Cardiac fibroblast (primary cell): ENCODE data around the gene NOL4L.

Experiments
- DNase-seq, 2 donors: peaks; one replicate each; pipeline versions ENCODE4 v3.0.0 to v3.0.0-alpha.2; 2010; ENCODE audit warnings: low read depth in 2 of 2
- H3K4me3 ChIP-seq, 2 donors: replicated peaks in 1 of 2; 1 replicate in 1 of 2; 2 replicates in 1 of 2; pipeline ENCODE4 v1.5.1; 2011; ENCODE audit warnings: low read depth in 2 of 2, low read length in 2 of 2, mild to moderate bottlenecking in 2 of 2, moderate library complexity in 1 of 2
- CTCF ChIP-seq: IDR thresholded peaks from one replicate; pipeline ENCODE4 v1.5.1; 2011; ENCODE audit warnings: low read depth, mild to moderate bottlenecking, low read length, inconsistent platforms

NOL4L gene

DNA sequence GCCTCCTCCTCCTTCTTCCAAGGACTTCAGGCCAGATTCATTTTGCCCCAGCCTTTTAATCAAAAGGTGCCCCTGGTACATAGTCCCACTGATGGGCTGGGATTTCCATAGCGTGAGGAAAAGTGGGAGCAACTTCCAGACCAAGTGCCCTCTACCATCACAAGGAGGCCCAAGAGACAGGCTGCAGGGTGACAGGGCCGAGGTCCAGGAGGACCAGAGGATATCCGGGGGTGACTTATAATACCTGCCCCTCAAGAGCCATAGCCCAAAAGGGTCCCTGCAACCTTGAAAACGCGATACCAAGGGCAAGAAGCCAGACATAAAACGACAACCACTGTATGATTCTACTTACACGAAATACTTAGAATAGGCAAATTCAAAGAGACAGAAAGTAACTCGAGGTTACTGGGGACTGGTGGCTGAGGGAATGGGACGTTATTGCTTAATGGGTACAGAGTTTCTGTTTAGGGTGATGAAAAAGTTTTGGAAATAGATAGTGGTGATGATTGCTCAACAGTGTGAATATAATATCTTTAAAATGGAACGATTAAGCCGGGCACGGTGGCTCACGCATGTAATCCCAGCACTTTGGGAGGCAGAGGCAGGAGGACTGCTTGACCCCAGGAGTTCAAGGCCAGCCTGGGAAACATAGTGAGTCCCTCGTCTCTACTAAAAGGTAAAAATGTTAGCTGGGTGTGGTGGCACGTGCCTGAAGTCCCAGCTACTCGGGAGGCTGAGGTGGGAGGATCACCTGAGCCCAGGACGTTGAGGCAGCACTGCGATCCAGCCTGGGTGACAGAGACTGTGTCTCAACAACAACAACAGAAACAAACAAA, 71.9 kb downstream of the NOL4L start:
- no peak overlapping the region for H3K4me3 ChIP-seq
- no peak for DNase-seq
- no peak for TF ChIP-seq CTCF

GRCh38 chr20:32512047-32512385, 73.1 kb downstream of the NOL4L start:
- H3K4me3 ChIP-seq = no peak overlapping the region
- no peak for DNase-seq
- TF ChIP-seq CTCF = no peak

DNA sequence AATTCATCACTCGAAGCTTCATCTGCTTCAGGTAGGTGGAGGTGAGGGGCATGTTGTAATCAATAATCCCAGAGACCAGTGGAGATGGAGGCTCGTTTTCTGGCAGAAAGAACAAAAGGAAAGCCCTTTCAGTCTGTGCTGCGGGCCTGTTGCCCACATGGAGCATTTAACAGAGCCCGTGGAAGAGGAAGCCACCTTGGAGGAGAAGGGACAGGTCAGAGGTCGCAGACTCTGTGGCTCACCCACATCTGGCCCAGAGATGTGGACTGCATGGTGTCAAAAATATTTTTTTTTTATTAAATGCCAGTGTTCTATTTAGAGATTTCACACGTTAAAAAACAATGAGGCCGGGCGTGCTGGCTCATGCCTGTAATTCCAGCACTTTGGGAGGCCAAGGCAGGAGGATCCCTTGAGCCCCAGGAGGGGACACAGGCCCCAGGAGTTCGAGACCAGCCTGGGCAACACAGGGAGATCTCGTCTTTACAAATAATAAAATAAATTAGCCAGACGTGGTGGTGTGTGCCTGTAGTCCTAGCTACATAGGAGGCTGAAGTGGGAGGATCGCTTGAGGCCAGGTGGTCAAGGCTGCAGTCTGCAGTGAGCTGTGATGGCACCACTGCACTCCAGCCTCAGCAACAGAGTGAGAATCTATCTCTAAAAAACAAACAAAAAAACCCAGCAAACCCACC, 73.6 kb downstream of the NOL4L start:
- no peak for DNase-seq
- TF ChIP-seq CTCF = no peak
- no peak overlapping the region for H3K4me3 ChIP-seq

DNA sequence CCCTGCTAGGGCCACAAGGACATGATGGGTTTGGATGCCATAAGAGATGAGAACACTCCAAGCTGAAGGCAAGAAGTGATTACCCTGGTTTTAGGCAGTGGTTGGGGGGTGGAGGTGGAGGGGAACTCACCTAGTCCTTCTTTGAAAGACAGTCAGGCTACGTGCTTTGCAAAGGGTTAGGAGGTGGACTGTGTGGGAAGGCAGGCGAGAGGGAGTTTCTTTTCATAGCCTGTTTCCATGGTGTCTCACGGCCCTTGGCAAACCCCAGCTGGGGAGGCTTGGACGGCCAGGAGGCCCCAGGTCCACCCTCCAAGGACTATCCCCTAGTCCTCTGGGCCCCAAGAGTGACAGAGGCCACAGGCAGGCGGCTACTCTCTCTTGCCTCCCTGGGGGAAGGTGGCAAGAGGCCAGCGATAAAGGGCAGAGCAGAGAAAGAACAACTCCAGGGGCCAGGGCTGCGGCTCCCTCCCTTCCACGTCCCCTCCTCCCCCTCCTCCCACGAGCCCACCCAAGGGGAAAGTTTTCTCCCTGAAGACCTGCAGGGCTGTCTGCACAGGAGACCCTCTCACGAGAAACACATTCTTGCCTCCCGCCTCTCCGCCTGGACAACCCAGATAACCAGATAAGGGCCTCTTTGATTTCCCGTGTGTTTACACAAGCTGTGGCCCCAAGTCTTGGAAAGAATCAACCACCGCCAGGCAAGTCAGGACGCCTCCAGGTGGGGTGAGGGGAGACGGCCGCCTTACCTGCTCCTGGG, 74.4 kb downstream of the NOL4L start:
- TF ChIP-seq CTCF = no peak
- H3K4me3 ChIP-seq = no peak overlapping the region
- no peak for DNase-seq

DNA sequence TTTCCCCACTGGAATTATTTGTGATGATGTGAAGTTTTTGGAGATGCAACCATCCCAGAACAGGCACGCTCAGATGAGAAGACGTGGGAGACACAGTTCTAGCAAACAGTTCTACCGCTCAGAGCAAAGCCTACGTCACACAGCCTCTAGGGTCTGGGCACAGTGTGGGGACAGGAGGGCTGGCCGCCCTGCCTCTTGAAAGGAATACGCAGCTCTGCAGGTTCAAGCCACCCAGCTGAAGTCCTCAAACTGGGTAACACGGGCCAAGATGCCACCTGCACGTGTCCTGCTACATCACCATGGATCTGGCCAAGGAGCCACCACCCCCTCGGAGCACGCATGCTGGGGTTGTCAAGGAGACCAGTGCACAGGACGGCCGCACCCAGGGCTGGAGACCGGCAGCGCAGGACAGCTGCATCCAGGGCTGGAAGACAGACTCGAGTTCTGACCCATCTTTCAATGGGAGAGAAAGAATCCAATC, 75.0 kb downstream of the NOL4L start:
- H3K4me3 ChIP-seq = no peak overlapping the region
- DNase-seq = no peak
- TF ChIP-seq CTCF = no peak

- DNase-seq = no peak
- no peak overlapping the region for H3K4me3 ChIP-seq
- TF ChIP-seq CTCF = no peak
Measured at GRCh38 chr20:32509639-32510066, 75.5 kb downstream of the NOL4L start.
